HG03342 (cell line): ENCODE data around the gene MAP3K9.

ENCODE experiments used
- ATAC-seq: cut with Tn5 transposase; IDR thresholded peaks from one replicate; pipeline ENCODE4 v1.9.1; 2021; ENCODE audit warnings: mild to moderate bottlenecking, moderate library complexity; ENCODE audit not compliant: unreplicated experiment

MAP3K9 gene

GRCh38 chr14:70821584-70822529 lies 12.5 kb upstream of the MAP3K9 start:
- no peak for ATAC-seq

DNA sequence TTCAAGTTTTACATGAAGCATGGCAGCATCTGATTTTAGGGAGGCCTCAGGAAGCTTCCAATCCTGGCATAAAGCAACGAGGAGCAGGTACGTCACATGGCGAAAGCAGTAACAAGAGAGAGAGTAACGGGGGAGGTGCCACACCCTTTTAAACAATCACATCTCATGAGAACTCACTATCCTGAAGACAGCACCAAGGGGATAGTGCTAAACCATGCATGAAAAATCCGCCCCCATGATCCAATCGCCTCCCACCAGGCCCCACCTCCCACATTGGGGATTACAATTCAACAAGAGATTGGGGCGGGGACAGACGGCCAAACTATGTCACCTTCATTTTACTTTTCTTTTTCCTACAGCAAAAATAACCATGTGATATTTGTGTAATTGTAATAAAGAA lies 7.2 kb upstream of the MAP3K9 start:
- ATAC-seq: no peak

- ATAC-seq: no peak
Measured at GRCh38 chr14:70814466-70814865, 5.2 kb upstream of the MAP3K9 start.

GRCh38 chr14:70812124-70812818 lies 3.0 kb upstream of the MAP3K9 start:
- ATAC-seq: no peak

GRCh38 chr14:70811578-70811977 lies 2.3 kb upstream of the MAP3K9 start:
- no peak for ATAC-seq

- no peak for ATAC-seq
Measured at GRCh38 chr14:70811050-70811449, 1.7 kb upstream of the MAP3K9 start.

- ATAC-seq: no peak
Measured at GRCh38 chr14:70810621-70811020, 1.3 kb upstream of the MAP3K9 start.

DNA sequence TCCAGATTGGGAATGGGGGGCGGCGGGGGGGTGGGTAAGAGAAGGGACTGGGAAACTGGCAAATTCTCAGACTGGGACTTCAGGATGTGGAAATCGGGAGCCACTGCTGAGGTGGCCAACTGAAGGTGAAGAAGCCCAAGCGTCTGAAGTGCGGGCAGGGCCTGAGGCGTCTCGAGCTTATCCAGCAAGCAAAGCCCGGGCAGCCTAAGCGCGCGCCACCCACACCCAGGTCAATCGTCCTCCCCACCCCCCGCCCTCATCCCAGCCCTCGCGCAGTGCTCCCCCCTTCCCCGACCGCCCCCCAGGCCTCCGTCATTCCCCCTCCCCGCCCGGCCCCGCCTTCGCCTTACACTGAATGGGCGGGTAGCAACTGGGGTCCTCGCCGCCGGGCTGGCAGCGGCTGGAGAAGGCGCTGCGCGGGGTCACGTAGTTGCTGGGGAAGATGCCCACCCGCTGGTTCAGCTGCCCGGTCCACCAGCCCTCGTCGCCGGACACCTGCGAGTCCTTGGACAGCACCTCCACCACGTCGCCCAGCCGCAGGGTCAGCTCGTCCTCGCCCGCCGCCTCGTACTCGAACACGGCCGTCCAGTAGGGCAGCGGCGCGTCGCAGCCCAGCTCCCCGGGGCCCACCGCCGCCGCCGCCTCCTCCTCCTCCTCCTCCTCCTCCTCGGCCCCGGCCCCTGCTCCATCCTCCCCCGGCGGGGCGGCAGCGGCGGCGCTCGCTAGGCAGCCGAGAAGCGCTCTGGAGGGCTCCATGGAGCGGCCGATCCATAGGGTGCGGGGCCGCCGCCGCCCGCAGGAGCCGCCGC lies 693 bp downstream of the MAP3K9 start:
- ATAC-seq: peak; percentile 13

DNA sequence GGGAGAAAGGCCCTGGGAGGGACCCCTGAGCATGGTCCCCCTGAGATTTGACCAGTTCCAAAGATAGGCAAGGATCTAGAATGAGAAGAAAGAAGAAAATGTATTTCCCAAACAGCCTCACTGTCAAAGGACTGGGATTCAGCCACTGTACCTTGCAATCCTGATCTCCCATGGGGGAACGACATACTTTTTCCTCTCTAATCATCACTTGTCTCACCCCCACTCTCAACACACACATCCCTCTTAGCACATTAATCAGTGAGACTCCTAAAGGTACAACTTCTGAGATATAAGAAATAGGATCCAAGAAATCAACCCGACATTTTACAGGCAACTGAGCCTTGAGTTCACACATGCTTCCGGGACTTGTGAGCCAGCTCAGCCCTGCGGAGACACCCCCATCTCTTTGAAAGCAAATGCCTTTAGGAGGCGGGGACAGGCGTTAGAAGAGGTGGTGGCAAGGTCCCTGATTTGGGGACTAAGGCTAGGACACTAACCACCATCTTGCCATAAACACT lies 1.4 kb downstream of the MAP3K9 start:
- no peak for ATAC-seq

- ATAC-seq: no peak
Measured at GRCh38 chr14:70804556-70805162, 4.7 kb downstream of the MAP3K9 start.

DNA sequence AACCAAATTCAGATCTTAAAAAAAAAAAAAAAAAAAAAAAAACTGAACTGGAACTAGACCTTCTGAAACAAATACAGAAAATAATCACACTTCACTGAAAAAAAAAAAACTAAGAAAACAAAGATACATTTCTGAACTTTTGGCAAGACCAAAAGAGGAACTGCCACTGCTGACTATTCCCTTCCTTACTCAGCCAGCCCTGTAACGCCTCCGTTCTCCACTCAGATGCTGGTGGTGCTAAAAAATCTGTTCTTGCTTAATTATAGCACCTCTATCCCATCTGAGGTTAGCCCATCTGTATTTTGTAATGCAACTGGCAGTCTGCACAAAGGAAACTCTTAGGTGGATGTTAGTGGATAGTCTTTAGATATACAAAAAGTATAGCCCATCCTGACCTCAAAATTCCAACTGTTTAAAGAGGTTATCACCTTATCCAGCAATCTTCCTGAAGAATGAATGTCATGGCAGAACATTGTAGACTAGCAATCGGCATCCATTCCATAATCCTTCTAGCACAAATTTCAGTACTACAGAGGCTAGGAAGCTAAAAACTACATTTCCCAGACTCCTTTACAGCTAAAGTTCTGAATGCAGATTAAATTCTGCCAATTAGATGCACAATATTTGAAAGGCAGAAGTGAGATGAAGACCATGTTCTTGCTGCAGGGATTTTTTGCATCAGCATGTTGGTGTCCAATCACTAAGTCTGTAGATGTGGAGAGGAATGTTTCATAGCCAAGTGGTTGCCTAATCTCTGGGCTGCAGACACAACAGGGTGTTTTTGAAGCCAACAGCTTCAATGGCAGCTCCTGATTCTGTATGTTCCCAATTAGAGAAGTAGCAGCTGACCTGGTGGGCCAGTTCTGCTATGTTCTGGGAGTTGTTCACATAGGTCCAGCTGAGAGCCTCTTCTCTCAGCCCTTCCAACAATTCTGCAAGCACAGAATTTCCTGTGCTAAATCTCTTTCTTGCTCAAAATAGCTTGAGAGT lies 5.7 kb downstream of the MAP3K9 start:
- ATAC-seq: peak; percentile 78

GRCh38 chr14:70802379-70802778 lies 6.9 kb downstream of the MAP3K9 start:
- no peak for ATAC-seq

DNA sequence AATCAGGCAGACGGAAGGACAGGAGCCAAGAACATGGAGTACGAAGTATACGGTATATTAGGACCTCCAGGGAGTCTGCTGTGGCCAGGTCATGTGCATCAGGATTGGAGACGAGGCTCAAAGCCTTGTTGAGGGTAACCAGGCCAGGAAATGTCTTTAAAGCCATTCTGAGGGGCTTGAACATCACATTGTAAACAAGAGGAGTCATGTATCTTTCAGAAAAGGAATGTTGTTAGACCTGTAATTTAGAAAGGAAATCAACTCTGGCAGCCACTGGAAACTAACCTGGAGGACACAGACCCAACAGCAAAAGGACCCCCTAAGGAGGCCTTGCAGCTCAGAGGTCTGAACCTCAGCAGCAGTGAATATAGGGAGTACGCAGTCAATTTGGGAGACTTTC lies 7.5 kb downstream of the MAP3K9 start:
- no peak for ATAC-seq

DNA sequence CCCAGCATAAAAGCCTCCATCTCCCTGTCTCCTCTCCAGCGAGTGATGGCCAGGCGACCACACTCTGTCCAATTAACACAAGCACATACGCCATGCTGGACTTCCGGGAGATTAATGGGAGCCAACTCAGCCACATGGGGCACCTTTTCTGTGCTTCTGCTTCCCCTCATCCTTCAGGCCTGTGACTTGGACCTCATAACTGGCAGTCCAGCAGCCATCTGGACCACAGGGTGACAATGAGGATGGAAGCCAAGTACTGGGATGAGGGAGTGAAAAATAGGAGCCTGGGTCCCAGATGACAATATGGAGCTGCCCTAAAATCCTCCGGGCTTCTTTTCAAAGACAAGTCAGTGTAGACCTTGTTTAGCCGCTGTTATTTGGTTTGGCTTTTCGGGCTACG lies 12.8 kb downstream of the MAP3K9 start:
- no peak for ATAC-seq

DNA sequence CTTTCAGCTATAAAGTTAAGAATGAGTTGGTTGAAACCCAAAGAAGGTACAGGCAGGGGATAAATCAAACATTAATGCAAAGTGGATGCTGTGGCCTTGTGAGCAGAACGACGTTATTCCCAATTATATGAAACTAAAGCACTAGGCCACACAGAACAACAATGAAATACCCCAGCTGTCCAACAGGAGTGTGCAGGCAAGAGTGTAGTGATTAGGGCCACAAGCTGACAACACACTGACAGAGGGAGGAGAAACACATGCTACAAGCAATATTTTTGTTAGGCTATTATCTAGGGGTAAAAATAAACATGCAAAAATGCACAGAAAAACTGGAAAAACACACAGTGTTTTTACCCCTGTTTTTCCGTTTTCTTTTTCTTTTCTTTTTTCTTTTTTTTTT lies 15.0 kb downstream of the MAP3K9 start:
- no peak for ATAC-seq

DNA sequence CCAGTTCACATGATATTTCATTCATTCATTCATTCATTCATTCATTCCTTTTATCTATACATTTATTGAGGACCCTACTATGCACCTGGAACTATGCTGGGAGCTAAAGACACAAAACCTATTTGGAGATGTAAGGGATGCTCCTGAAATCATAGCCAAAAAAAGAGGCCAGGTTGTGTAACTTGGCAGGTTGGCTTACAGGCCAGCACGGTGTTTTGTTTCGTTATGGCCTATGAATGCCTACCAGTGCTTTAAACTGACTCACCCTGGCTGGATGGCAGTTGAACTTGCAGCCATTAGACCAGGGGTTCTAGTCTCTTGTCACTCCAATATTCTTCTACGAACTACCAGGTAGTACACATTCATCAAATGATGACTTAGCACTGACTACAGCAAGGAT lies 15.7 kb downstream of the MAP3K9 start:
- ATAC-seq: no peak

DNA sequence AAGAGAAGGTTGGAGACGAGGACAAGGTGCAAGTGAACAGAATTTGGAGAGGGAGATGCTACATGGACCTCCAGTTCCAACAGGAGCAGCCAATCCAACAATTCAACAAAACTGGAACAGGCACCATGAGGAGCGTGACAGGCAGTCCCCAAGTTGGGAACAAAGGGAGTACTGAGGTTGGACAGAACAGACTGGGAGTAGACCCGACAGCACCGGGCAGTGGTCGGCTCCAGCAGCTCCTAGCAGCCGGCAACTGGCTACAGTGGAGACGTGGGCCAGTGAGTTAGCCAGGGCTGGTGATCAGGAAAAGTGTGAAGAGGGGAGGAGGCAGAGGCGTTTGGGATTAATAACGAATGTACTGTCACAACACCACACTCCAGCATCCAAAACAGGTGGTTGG lies 16.4 kb downstream of the MAP3K9 start:
- ATAC-seq: no peak

DNA sequence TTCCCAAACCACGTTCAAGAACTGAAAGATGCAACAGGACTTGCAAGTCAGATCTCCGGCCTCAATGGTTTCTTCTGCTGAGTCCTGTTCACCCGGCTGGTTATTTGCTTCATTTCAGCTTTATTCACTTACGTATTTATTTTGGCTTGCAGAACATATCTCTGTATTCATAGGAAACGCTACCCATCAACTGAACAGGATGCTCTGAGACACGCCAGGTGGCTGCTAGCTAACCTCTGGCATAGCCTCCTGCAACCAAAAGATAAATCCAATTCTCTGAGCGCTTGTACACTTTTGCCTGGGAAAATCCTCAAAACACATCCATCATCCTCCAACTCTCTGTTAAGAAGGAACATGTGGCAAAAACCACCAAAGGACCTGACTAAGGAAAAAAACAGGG lies 17.3 kb downstream of the MAP3K9 start:
- no peak for ATAC-seq

DNA sequence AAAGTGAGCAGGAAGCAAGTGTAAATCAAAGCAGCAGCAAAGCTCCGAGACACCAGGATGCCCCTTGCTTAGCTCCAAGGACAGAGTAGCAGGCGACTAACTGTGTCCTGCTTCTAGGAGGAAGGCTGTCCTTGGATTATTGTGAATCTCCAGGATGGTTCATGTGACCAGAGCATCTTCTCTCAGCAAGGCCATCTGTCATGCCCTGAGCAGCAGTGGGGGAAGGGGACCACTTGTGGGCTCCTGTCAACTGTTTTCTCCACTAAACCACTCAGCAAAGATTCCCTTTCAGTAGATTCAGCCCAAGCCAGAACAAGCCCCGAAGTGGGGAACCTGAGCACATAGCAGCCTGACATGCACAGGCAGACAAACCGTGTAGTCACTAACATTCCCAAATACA lies 19.4 kb downstream of the MAP3K9 start:
- ATAC-seq: no peak

DNA sequence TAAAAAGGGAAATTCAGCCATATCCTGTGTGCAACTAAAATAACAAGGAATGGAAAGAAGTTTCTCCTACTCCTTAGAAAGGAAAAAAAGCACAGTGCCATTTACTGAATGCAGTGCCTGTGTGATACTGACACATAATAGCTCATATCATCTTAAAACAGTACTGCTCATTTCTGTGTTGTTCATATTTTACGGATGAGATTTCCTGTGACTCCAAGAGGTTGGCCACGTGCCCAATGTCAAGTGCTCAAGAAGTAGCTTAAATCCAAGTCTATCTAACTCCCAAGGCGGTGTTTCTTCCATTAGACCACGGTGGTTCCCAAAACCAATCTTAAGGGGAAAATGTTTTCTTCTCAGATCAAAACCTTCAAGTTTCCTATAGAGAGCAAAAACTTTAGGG lies 20.0 kb downstream of the MAP3K9 start:
- ATAC-seq: no peak
